Progenitor cell of endocrine pancreas (in vitro differentiated cells): ENCODE measurements around the gene DCXR. TPM values are rescaled to one million over a fixed set of nuclear protein-coding genes. Genes with fewer than 3 reads are reported as not detected.

Experiments
- DNase-seq: peaks from one replicate; pipeline ENCODE4 v3.0.0; 2021; ENCODE audit warnings: low spot score; ENCODE audit not compliant: unreplicated experiment
- H3K27ac Mint-ChIP-seq: 2 replicates; pipeline ENCODE4 v1.8.0; 2021; ENCODE audit warnings: mild to moderate bottlenecking, moderate library complexity, mixed read lengths
- H3K27me3 Mint-ChIP-seq: 2 replicates; pipeline ENCODE4 v1.8.0; 2021; ENCODE audit warnings: mixed read lengths
- H3K36me3 Mint-ChIP-seq: 2 replicates; pipeline ENCODE4 v1.8.0; 2022; ENCODE audit warnings: mixed read lengths; ENCODE audit not compliant: insufficient read depth
- H3K4me1 Mint-ChIP-seq: 2 replicates; pipeline ENCODE4 v1.8.0; 2021; ENCODE audit warnings: low read depth, mixed read lengths
- H3K4me3 Mint-ChIP-seq: 2 replicates; pipeline ENCODE4 v1.8.0; 2021; ENCODE audit warnings: low read depth, mild to moderate bottlenecking, moderate library complexity, mixed read lengths
- H3K9me3 Mint-ChIP-seq: 2 replicates; pipeline ENCODE4 v1.8.0; 2021; ENCODE audit warnings: low read depth, mixed read lengths
- total RNA-seq: library from RNA; stranded (reverse); gene quantifications from 2 replicates; pipeline ENCODE4 v1.2.1, GENCODE V29; 2021
- TF ChIP-seq, protein P1 (sequence below): fragments of 200-600 bp; sonication (generic); IDR thresholded peaks from one replicate; pipeline ENCODE4 v1.5.0; 2021; ENCODE audit warnings: antibody characterized with exemption, mild to moderate bottlenecking; ENCODE audit not compliant: unreplicated experiment

DCXR gene
- total RNA-seq, 1 donor from 2014 or later, result 72.2 TPM

- Mint-ChIP-seq H3K27me3 (no peaks in the 10 kb centered on the region), H3K4me3 (no peak overlapping the region), H3K27ac (no peak overlapping the region), H3K9me3 (no peaks in the 10 kb centered on the region), H3K4me1 (no peaks in the 10 kb centered on the region), H3K36me3 (peaks cover 2% of the 10 kb centered on the region)
- TF ChIP-seq, protein P1, sequence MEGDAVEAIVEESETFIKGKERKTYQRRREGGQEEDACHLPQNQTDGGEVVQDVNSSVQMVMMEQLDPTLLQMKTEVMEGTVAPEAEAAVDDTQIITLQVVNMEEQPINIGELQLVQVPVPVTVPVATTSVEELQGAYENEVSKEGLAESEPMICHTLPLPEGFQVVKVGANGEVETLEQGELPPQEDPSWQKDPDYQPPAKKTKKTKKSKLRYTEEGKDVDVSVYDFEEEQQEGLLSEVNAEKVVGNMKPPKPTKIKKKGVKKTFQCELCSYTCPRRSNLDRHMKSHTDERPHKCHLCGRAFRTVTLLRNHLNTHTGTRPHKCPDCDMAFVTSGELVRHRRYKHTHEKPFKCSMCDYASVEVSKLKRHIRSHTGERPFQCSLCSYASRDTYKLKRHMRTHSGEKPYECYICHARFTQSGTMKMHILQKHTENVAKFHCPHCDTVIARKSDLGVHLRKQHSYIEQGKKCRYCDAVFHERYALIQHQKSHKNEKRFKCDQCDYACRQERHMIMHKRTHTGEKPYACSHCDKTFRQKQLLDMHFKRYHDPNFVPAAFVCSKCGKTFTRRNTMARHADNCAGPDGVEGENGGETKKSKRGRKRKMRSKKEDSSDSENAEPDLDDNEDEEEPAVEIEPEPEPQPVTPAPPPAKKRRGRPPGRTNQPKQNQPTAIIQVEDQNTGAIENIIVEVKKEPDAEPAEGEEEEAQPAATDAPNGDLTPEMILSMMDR, result no peak
- DNase-seq, result no peak
These were observed 21.9 kb upstream of the DCXR start for GRCh38 chr17:82059272-82060000.

DNA sequence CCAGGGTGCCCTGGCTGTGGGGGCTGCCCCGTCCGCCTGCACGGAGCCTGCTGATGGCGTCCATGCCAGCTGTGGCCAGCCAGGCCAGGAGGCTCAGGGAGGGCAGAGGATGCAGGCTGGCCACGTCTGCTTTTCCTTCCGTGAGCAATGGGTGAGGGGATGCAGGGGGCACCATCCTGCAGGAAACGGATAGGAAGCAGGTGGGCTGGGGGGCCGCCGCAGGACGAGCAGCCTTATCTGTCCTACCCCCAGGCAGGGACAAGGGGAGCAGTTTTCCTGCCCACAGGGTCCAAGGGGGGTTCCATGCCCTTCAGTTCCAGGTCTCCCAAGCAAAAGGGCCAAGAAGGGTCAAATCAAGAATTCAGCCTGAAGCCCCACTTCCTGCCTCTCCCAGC lies 21.4 kb upstream of the DCXR start:
- Mint-ChIP-seq H3K4me1 (no peaks in the 10 kb centered on the region), H3K27ac (no peak overlapping the region), H3K27me3 (no peaks in the 10 kb centered on the region), H3K4me3 (no peak overlapping the region), H3K36me3 (peaks cover 2% of the 10 kb centered on the region), H3K9me3 (no peaks in the 10 kb centered on the region)
- DNase-seq, result no peak
- TF ChIP-seq, protein P1, result no peak

GRCh38 chr17:82058230-82058854 lies 20.8 kb upstream of the DCXR start:
- DNase-seq, result no peak

DNA sequence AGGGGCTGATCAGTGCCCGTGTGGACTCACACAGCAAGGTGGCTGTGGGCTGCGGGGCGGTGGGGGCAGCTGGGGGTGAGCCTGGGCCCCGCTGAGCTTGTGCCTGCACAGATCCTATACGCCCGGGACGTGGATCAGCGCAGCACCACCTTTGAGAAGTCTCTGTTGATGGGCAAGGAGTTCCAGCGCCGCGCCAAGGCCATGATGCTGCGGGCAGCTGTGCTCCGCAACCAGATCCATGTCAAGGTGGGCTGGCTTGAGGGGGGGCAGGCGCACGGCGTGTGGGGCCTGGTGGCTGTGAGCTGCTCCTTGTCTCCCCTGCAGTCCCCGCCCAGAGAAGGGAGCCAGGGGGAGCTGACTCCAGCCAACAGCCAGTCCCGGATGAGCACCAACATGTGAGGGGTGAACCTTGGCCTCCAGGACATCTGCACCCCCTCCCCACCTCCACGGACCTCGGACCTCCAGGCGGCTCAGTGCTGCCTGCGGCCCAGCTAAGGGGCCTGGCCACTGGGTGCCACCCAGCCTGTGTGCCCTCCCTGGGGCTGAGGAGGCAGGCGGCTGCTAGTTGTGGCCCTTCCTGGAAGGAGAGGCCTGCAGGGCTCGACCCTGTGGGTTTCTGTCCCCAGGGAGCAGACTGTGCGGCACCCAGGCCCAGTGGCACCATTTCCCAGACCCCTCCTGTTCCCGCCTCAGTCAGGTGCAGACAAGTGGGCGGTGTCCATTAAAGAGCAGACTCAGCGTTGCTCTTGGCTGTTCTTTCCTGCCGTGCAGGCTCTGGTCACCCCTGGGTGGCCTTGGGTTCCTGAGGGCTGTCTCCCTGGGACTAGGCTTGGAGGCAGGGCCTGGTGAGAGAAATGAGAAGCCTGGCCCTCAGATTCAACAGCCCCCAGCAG lies 19.5 kb upstream of the DCXR start:
- Mint-ChIP-seq H3K4me1 (peaks cover 2% of the 10 kb centered on the region), H3K27me3 (no peaks in the 10 kb centered on the region), H3K27ac (no peak overlapping the region), H3K4me3 (no peak overlapping the region), H3K36me3 (peaks cover 2% of the 10 kb centered on the region), H3K9me3 (no peaks in the 10 kb centered on the region)
- no peak for DNase-seq
- TF ChIP-seq, protein P1, result no peak

More at GRCh38 chr17:82058230-82058854, 20.8 kb upstream of the DCXR start:
- peaks cover 2% of the 10 kb centered on the region for H3K36me3 Mint-ChIP-seq
- no peak overlapping the region for H3K4me3 Mint-ChIP-seq
- no peak overlapping the region for H3K27ac Mint-ChIP-seq
- H3K27me3 Mint-ChIP-seq, result no peaks in the 10 kb centered on the region
- TF ChIP-seq, protein P1, result no peak
- peaks cover under 1% of the 10 kb centered on the region for H3K4me1 Mint-ChIP-seq
- H3K9me3 Mint-ChIP-seq, result no peaks in the 10 kb centered on the region
